ENCODE data around the gene ZFAND3. TPM values are rescaled to one million over a fixed set of nuclear protein-coding genes. Genes with fewer than 3 reads are reported as not detected.

The ZFAND3 gene
- polyA plus RNA-seq, 3 donors = 11.5 to 21.1 (median 11.7) TPM

- no peaks in the 10 kb centered on the region for H3K9me3 ChIP-seq (replicated peaks in 1 of 2; ENCODE audit: control insufficient read depth in 1 of 2, insufficient read depth in 1 of 2, low read length in 2 of 2)
- H3K27me3 ChIP-seq (ENCODE audit: control insufficient read depth in 2 of 2, insufficient read depth in 2 of 2, low read length in 2 of 2) = no peaks in the 10 kb centered on the region
- no peak overlapping the region for H3K9ac ChIP-seq (ENCODE audit: insufficient read depth, low read length, poor library complexity, severe bottlenecking)
- Mint-ChIP-seq H3K27me3 (ENCODE audit: low read depth in 3 of 3) (no peaks in the 10 kb centered on the region), H3K36me3 (peaks cover 5 to 6% of the 10 kb centered on the region in 2 donors), H3K9me3 (peaks cover 0 to 3% (median 0%) of the 10 kb centered on the region in 7 donors), H3K27ac (no peak overlapping the region), H3K4me3 (no peak overlapping the region), H3K4me1 (peaks cover 34% of the 10 kb centered on the region)
- no peak overlapping the region for H3K4me3 ChIP-seq (replicated peaks in 1 of 3; ENCODE audit: low read depth in 2 of 3, low read length in 3 of 3)
- peaks cover 100% of the 10 kb centered on the region for H4K20me1 ChIP-seq (ENCODE audit: insufficient read depth, low read length)
- no peaks in the 10 kb centered on the region for H3K4me1 ChIP-seq (ENCODE audit: control insufficient read depth in 1 of 2, insufficient read depth in 2 of 2, low read length in 2 of 2)
- peaks cover 95% of the 10 kb centered on the region for H3K79me2 ChIP-seq (ENCODE audit: insufficient read depth, low read length)
- H3K27ac ChIP-seq (ENCODE audit: low read depth in 1 of 2, low read length in 2 of 2) = no peak overlapping the region
- no peaks in the 10 kb centered on the region for H3K36me3 ChIP-seq (replicated peaks in 1 of 2; ENCODE audit: control insufficient read depth in 1 of 2, insufficient read depth in 2 of 2, low read length in 2 of 2)
- H2AFZ ChIP-seq (ENCODE audit: insufficient read depth, low read depth, low read length, poor library complexity, severe bottlenecking) = no peak overlapping the region
- no peak for DNase-seq
- WGBS (ENCODE audit: insufficient coverage) = 60% methylated on average over 1 of the region's 2 CpGs
- TF ChIP-seq CTCF (IDR thresholded peaks at IDR 0.05) = no peak
- intact Hi-C loops (cut with micrococcal nuclease) = no loop called here
- no peak overlapping the region for H3K4me2 ChIP-seq (replicated peaks; ENCODE audit: extremely low read depth, low read length, poor library complexity, severe bottlenecking)
Observed at GRCh38 chr6:37952027-37952426, 132.5 kb downstream of the ZFAND3 start.

- Mint-ChIP-seq H3K4me3 (no peak overlapping the region), H3K27me3 (ENCODE audit: low read depth in 3 of 3) (no peaks in the 10 kb centered on the region), H3K27ac (no peak overlapping the region), H3K4me1 (peaks cover 25% of the 10 kb centered on the region), H3K9me3 (no peaks in the 10 kb centered on the region), H3K36me3 (peaks cover 0 to 3% of the 10 kb centered on the region in 2 donors)
- H3K27ac ChIP-seq (ENCODE audit: low read depth in 1 of 2, low read length in 2 of 2) = no peak overlapping the region
- no peaks in the 10 kb centered on the region for H3K9me3 ChIP-seq (replicated peaks in 1 of 2; ENCODE audit: control insufficient read depth in 1 of 2, insufficient read depth in 1 of 2, low read length in 2 of 2)
- no peaks in the 10 kb centered on the region for H3K4me1 ChIP-seq (ENCODE audit: control insufficient read depth in 1 of 2, insufficient read depth in 2 of 2, low read length in 2 of 2)
- no peak overlapping the region for H3K4me2 ChIP-seq (replicated peaks; ENCODE audit: extremely low read depth, low read length, poor library complexity, severe bottlenecking)
- H3K9ac ChIP-seq (ENCODE audit: insufficient read depth, low read length, poor library complexity, severe bottlenecking) = no peak overlapping the region
- H4K20me1 ChIP-seq (ENCODE audit: insufficient read depth, low read length) = peaks cover 100% of the 10 kb centered on the region
- no peak for DNase-seq
- no peak overlapping the region for H3K4me3 ChIP-seq (replicated peaks in 1 of 3; ENCODE audit: low read depth in 2 of 3, low read length in 3 of 3)
- no peak for TF ChIP-seq CTCF (IDR thresholded peaks at IDR 0.05)
- H3K27me3 ChIP-seq (ENCODE audit: control insufficient read depth in 2 of 2, insufficient read depth in 2 of 2, low read length in 2 of 2) = no peaks in the 10 kb centered on the region
- peaks cover 94% of the 10 kb centered on the region for H3K79me2 ChIP-seq (ENCODE audit: insufficient read depth, low read length)
- no peaks in the 10 kb centered on the region for H3K36me3 ChIP-seq (replicated peaks in 1 of 2; ENCODE audit: control insufficient read depth in 1 of 2, insufficient read depth in 2 of 2, low read length in 2 of 2)
- intact Hi-C loops (cut with micrococcal nuclease) = no loop called here
- no peak overlapping the region for H2AFZ ChIP-seq (ENCODE audit: insufficient read depth, low read depth, low read length, poor library complexity, severe bottlenecking)
Observed at GRCh38 chr6:37954791-37955190, 135.3 kb downstream of the ZFAND3 start.

All from CD14-positive monocyte (primary cell).